Type B pancreatic cell (in vitro differentiated cells): ENCODE measurements around the gene CLEC3B. TPM values are rescaled to one million over a fixed set of nuclear protein-coding genes. Genes with fewer than 3 reads are reported as not detected.

Experiments used
- DNase-seq: peaks from one replicate; pipeline ENCODE4 v3.0.0; 2021; ENCODE audit warnings: mixed read lengths; ENCODE audit not compliant: unreplicated experiment; ENCODE audit errors: extremely low spot score
- H3K27ac Mint-ChIP-seq: 2 replicates; pipeline ENCODE4 v1.8.0; 2021; ENCODE audit warnings: mild to moderate bottlenecking, mixed read lengths
- H3K27me3 Mint-ChIP-seq: 2 replicates; pipeline ENCODE4 v1.8.0; 2021; ENCODE audit warnings: mixed read lengths
- H3K36me3 Mint-ChIP-seq: 2 replicates; pipeline ENCODE4 v1.8.0; 2021; ENCODE audit warnings: mixed read lengths
- H3K4me1 Mint-ChIP-seq: one replicate; pipeline ENCODE4 v1.8.0; 2021; ENCODE audit warnings: mixed read lengths; ENCODE audit not compliant: unreplicated experiment
- H3K4me3 Mint-ChIP-seq: 2 replicates; pipeline ENCODE4 v1.8.0; 2021; ENCODE audit warnings: mild to moderate bottlenecking, mixed read lengths
- H3K9me3 Mint-ChIP-seq: 2 replicates; pipeline ENCODE4 v1.8.0; 2021; ENCODE audit warnings: mixed read lengths
- total RNA-seq: library from RNA; stranded (reverse); gene quantifications from 2 replicates; pipeline ENCODE4 v1.2.1, GENCODE V29; 2021; ENCODE audit warnings: low replicate concordance
- TF ChIP-seq, protein P1 (sequence below): fragments of 200-600 bp; sonication (generic); conservative IDR thresholded peaks from 2 replicates; pipeline ENCODE4 v1.5.0; 2021; ENCODE audit warnings: antibody characterized with exemption, mild to moderate bottlenecking

The CLEC3B gene
- total RNA-seq, 1 donor from 2014 or later = 1.2 TPM

DNA sequence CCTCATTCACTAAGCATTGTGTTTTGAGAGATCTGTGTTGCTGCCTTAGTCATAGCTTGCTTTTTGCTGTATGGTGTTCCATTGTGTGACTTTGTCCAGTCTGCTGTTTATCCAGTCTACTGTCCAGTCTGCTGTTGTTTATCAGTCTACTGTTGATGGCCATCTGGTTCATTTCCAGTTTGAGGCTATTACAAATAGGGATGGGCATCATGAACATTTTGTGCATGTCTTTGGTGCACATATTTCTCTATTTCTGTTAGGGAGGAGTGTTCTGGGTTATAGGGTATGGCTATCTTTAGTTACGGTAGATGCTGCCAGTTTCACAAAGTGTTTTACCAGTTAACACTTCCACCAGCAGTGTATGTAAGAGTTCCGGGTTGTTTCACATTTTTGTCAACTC lies 22.2 kb upstream of the CLEC3B start:
- H3K27ac Mint-ChIP-seq = no peak overlapping the region
- TF ChIP-seq, protein P1, sequence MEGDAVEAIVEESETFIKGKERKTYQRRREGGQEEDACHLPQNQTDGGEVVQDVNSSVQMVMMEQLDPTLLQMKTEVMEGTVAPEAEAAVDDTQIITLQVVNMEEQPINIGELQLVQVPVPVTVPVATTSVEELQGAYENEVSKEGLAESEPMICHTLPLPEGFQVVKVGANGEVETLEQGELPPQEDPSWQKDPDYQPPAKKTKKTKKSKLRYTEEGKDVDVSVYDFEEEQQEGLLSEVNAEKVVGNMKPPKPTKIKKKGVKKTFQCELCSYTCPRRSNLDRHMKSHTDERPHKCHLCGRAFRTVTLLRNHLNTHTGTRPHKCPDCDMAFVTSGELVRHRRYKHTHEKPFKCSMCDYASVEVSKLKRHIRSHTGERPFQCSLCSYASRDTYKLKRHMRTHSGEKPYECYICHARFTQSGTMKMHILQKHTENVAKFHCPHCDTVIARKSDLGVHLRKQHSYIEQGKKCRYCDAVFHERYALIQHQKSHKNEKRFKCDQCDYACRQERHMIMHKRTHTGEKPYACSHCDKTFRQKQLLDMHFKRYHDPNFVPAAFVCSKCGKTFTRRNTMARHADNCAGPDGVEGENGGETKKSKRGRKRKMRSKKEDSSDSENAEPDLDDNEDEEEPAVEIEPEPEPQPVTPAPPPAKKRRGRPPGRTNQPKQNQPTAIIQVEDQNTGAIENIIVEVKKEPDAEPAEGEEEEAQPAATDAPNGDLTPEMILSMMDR = no peak
- DNase-seq = no peak
- no peaks in the 10 kb centered on the region for H3K4me1 Mint-ChIP-seq
- no peak overlapping the region for H3K4me3 Mint-ChIP-seq
- H3K36me3 Mint-ChIP-seq = peaks cover 54% of the 10 kb centered on the region
- H3K27me3 Mint-ChIP-seq = no peaks in the 10 kb centered on the region
- peaks cover 5% of the 10 kb centered on the region for H3K9me3 Mint-ChIP-seq

- H3K27ac Mint-ChIP-seq = no peak overlapping the region
- no peak overlapping the region for H3K4me3 Mint-ChIP-seq
- TF ChIP-seq, protein P1 = no peak
- no peak for DNase-seq
- peaks cover 5% of the 10 kb centered on the region for H3K9me3 Mint-ChIP-seq
- peaks cover 4% of the 10 kb centered on the region for H3K4me1 Mint-ChIP-seq
- H3K27me3 Mint-ChIP-seq = no peaks in the 10 kb centered on the region
- H3K36me3 Mint-ChIP-seq = peaks cover 54% of the 10 kb centered on the region
Measured at GRCh38 chr3:45007091-45007490, 19.0 kb upstream of the CLEC3B start.

GRCh38 chr3:45008117-45008516 lies 18.0 kb upstream of the CLEC3B start:
- Mint-ChIP-seq H3K4me3 (no peak overlapping the region), H3K9me3 (peaks cover 5% of the 10 kb centered on the region), H3K4me1 (peaks cover 4% of the 10 kb centered on the region), H3K36me3 (peaks cover 51% of the 10 kb centered on the region), H3K27me3 (no peaks in the 10 kb centered on the region), H3K27ac (no peak overlapping the region)
- TF ChIP-seq, protein P1 = no peak
- no peak for DNase-seq

DNA sequence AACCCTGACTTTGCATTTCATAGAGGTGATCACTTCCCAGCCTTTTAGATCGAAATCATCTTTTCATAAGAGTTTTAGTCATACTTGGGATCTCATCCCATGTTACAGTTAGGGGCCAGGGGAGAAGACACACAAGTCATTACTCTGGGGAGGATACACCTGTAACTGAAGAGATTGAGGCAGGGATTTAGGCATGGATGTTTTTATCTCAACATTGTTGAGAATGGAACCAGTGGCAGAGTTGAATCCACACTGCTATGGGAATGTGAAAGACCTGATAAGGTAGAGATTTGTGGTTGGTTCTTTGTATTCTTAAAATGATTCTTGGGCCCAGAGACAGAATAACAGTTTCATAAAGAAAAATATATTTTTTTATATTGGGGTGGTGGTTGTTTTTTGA lies 16.2 kb upstream of the CLEC3B start:
- TF ChIP-seq, protein P1 = no peak
- Mint-ChIP-seq H3K9me3 (no peaks in the 10 kb centered on the region), H3K36me3 (peaks cover 42% of the 10 kb centered on the region), H3K27me3 (no peaks in the 10 kb centered on the region), H3K4me3 (no peak overlapping the region), H3K27ac (no peak overlapping the region), H3K4me1 (peaks cover 4% of the 10 kb centered on the region)
- no peak for DNase-seq

DNA sequence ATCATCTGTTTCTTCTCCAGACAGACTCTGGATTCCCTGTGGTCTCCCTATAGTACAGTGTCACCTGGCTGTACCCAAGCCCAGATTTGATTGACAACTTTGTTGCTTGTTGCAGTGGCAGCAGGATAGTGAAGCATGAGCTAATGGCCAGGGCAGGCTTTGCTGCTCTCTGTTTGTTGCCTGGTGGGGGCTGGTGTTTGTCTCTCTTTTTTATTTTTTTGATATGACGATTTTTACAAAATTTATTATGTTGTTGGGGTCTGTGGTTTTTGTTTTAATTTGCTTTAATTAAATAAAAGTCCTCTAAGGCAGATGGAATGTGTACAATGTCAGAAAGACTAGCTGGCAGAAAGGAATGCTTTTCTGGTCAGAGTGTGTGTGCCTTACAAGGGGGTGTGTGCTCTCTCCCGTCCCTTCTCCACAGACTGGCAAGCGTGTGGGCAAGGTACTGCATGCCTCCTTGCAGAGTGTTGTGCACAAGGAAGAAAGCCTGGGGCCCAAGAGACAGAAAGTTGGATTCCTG lies 15.2 kb upstream of the CLEC3B start:
- H3K9me3 Mint-ChIP-seq = no peaks in the 10 kb centered on the region
- TF ChIP-seq, protein P1 = no peak
- peaks cover 32% of the 10 kb centered on the region for H3K36me3 Mint-ChIP-seq
- H3K27ac Mint-ChIP-seq = no peak overlapping the region
- DNase-seq = no peak
- H3K4me3 Mint-ChIP-seq = no peak overlapping the region
- H3K4me1 Mint-ChIP-seq = peaks cover 4% of the 10 kb centered on the region
- no peaks in the 10 kb centered on the region for H3K27me3 Mint-ChIP-seq
